ENCODE measurements around the gene RNF167. TPM values are rescaled to one million over a fixed set of nuclear protein-coding genes. Genes with fewer than 3 reads are reported as not detected.

RNF167 gene
- total and polyA plus RNA-seq, 2 donors (not counting 3 experiments of a cell fraction or from before 2014, with no cell fraction given), result 60.2 to 87.6 TPM

DNA sequence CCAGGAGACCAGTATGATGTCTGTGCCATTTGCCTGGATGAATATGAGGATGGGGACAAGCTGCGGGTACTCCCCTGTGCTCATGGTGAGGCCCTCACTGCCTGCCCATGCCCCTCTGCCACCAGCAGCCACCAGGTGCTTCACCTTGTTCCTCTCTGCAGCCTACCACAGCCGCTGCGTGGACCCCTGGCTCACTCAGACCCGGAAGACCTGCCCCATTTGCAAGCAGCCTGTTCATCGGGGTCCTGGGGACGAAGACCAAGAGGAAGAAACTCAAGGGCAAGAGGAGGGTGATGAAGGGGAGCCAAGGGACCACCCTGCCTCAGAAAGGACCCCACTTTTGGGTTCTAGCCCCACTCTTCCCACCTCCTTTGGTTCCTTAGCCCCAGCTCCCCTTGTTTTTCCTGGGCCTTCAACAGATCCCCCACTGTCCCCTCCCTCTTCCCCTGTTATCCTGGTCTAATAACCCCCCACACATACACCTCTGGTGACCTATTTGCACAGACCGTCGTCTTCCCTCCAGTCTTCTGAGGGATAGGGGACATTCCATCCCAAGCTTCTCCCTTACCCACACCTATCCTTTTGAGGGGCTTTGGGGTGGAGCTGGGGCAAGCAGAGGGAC is 4.6 kb downstream of the RNF167 start:
- no peaks in the 10 kb centered on the region for H4K20me1 ChIP-seq (replicated peaks; ENCODE audit: control insufficient read depth, extremely low read depth, insufficient read depth, low read length)
- dilution Hi-C loops (cut with MboI; ENCODE audit: extremely low pct_ligation_motif_present, low sequenced_read_pairs), result no loop called here
- peak overlapping the region; percentile 12 for H3K9ac ChIP-seq (replicated peaks; ENCODE audit: extremely low read depth, insufficient read depth, low read length)
- intact Hi-C loops (cut with micrococcal nuclease), result no loop called here
- H3K4me1 ChIP-seq (ENCODE audit: control insufficient read depth, extremely low read depth, insufficient read depth, low read length), result peaks cover 29% of the 10 kb centered on the region
- H3K79me2 ChIP-seq (ENCODE audit: control insufficient read depth, insufficient read depth, low read length), result peaks cover 77% of the 10 kb centered on the region
- no peaks in the 10 kb centered on the region for H3K27me3 ChIP-seq (ENCODE audit: control insufficient read depth in 2 of 2, insufficient read depth in 2 of 2, low read length in 2 of 2)
- TF ChIP-seq POLR2A (IDR thresholded peaks at IDR 0.05; ENCODE audit: low read depth, low read length), result no peak
- TF ChIP-seq MYC (IDR thresholded peaks at IDR 0.05; ENCODE audit: low read depth, low read length), result no peak
- TF ChIP-seq POLR2AphosphoS5 (IDR thresholded peaks at IDR 0.05; ENCODE audit: insufficient read depth, low read depth, low read length), result peak; percentile 53
- TF ChIP-seq, protein P1, sequence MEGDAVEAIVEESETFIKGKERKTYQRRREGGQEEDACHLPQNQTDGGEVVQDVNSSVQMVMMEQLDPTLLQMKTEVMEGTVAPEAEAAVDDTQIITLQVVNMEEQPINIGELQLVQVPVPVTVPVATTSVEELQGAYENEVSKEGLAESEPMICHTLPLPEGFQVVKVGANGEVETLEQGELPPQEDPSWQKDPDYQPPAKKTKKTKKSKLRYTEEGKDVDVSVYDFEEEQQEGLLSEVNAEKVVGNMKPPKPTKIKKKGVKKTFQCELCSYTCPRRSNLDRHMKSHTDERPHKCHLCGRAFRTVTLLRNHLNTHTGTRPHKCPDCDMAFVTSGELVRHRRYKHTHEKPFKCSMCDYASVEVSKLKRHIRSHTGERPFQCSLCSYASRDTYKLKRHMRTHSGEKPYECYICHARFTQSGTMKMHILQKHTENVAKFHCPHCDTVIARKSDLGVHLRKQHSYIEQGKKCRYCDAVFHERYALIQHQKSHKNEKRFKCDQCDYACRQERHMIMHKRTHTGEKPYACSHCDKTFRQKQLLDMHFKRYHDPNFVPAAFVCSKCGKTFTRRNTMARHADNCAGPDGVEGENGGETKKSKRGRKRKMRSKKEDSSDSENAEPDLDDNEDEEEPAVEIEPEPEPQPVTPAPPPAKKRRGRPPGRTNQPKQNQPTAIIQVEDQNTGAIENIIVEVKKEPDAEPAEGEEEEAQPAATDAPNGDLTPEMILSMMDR (IDR thresholded peaks at IDR 0.05; ENCODE audit: extremely low read depth in 1 of 2, insufficient read depth in 1 of 2, low read depth in 1 of 2, low read length in 2 of 2), result no peak
- TF ChIP-seq FOS (IDR thresholded peaks at IDR 0.05; ENCODE audit: borderline replicate concordance, insufficient read depth, low read length), result no peak
- BruUV-seq (replicated peaks), result no TSS peak
- DNase-seq (ENCODE audit: low read depth, low spot score) (no peak), FAIRE-seq (no peak)
- CTCF ChIA-PET, result interaction anchor here (2.0 kb wide), 1 partner anchor 36 kb away, joined by 8 read pairs; no protein-coding TSS in a partner anchor
- H3K9me1 ChIP-seq (replicated peaks; ENCODE audit: control insufficient read depth, extremely low read depth, insufficient read depth, low read length), result no peaks in the 10 kb centered on the region
- no peak overlapping the region for H2AFZ ChIP-seq (ENCODE audit: low read depth, low read length)
- H3K4me3 ChIP-seq (replicated peaks in 1 of 3; ENCODE audit: insufficient read depth in 1 of 3, low read depth in 1 of 3, low read length in 3 of 3), result no peak overlapping the region
- peaks cover 13 to 28% of the 10 kb centered on the region in 2 experiments for H3K36me3 ChIP-seq (ENCODE audit: control insufficient read depth in 2 of 2, extremely low read depth in 1 of 2, insufficient read depth in 2 of 2, low read length in 2 of 2)
- POLR2A ChIA-PET, result interaction anchor here (1.7 kb wide), 1 partner anchor 23 kb away, joined by 5 read pairs; the partner anchor contains the start of gene SPAG7
- H3K4me2 ChIP-seq (ENCODE audit: insufficient read depth, low read length), result no peak overlapping the region
- peak overlapping the region; percentile 49 for H3K27ac ChIP-seq (ENCODE audit: insufficient read depth, low read depth, low read length)
- no peaks in the 10 kb centered on the region for H3K9me3 ChIP-seq (replicated peaks; ENCODE audit: control insufficient read depth, insufficient read depth, low read length)

Measured in endothelial cell of umbilical vein (primary cell).